ENCODE measurements around the gene LYPD4.

DNA sequence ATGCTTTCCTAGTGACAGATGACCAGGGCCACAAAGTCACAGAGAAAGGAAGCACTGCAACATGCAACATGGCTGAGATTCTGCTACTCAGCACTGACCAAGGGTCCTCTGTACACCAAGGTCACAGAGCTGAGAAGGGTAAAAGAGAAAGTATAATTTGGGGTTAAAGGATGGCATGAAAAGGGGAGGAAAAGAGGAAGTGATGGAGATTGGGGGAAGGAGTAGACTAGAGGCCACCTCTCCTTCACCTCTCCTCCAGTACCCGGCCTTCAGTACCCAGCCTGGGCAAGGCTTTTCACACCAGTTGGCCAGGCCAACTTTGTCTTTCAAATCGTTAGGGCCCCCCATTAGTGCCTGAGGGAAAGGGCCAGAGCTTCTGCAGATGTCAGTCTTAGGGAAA, 9.3 kb upstream of the LYPD4 start:
- no peak for TF ChIP-seq CTCF (conservative IDR thresholded peaks at IDR 0.05; ENCODE audit: low read length)
- no peak for TF ChIP-seq EZH2phosphoT487 (IDR thresholded peaks at IDR 0.05; ENCODE audit: borderline replicate concordance, low read depth, low read length)

Data from OCI-LY7 (cell line).